RPMI8226 (cell line): ENCODE measurements around the gene GNAZ.
"Not testable (repeated sequence)": the region's sequence is repeated elsewhere in the genome, so short reads cannot be mapped to it uniquely, and the experiment has no call there.

Experiments
- DNase-seq: peaks from one replicate; pipeline ENCODE4 v3.0.0-alpha.2; 2015

The GNAZ gene

GRCh38 chr22:23070418-23071229, at the start of gene GNAZ:
Gene GNAZ, plus strand, starts transcription at chr22:23070519. Its CDS starts 25,177 bp downstream, at chr22:23095696.
- DNase-seq: peak; percentile 23

GRCh38 chr22:23020659-23021293, 49.5 kb upstream of the GNAZ start:
- no peak for DNase-seq

- not testable (repeated sequence) for DNase-seq
Measured at GRCh38 chr22:23021660-23022353, 48.5 kb upstream of the GNAZ start.

GRCh38 chr22:23023294-23023693, 47.0 kb upstream of the GNAZ start:
- no peak for DNase-seq

GRCh38 chr22:23026777-23027176, 43.5 kb upstream of the GNAZ start:
- DNase-seq: no peak

GRCh38 chr22:23027849-23028248, 42.5 kb upstream of the GNAZ start:
- DNase-seq: not testable (repeated sequence)

GRCh38 chr22:23029521-23030228, 40.6 kb upstream of the GNAZ start:
- no peak for DNase-seq

GRCh38 chr22:23031381-23031780, 38.9 kb upstream of the GNAZ start:
- no peak for DNase-seq

- DNase-seq: no peak
Measured at GRCh38 chr22:23031786-23032185, 38.5 kb upstream of the GNAZ start.

GRCh38 chr22:23032658-23033057, 37.7 kb upstream of the GNAZ start:
- no peak for DNase-seq

GRCh38 chr22:23033116-23033905, 37.0 kb upstream of the GNAZ start:
- DNase-seq: no peak

- DNase-seq: no peak
Measured at GRCh38 chr22:23034621-23035556, 35.4 kb upstream of the GNAZ start.

- DNase-seq: peak; percentile 38
Measured at GRCh38 chr22:23035557-23036277, 34.6 kb upstream of the GNAZ start.

GRCh38 chr22:23036684-23037428, 33.5 kb upstream of the GNAZ start:
- DNase-seq: no peak

GRCh38 chr22:23037429-23038333, 32.6 kb upstream of the GNAZ start:
- DNase-seq: no peak

- no peak for DNase-seq
Measured at GRCh38 chr22:23038334-23038642, 32.0 kb upstream of the GNAZ start.

GRCh38 chr22:23038902-23039301, 31.4 kb upstream of the GNAZ start:
- no peak for DNase-seq

- no peak for DNase-seq
Measured at GRCh38 chr22:23042179-23042578, 28.1 kb upstream of the GNAZ start.

- DNase-seq: no peak
Measured at GRCh38 chr22:23044570-23044969, 25.7 kb upstream of the GNAZ start.
